MG63 (cell line): ENCODE results near the gene RASGRF1. TPM values are rescaled to one million over a fixed set of nuclear protein-coding genes. Genes with fewer than 3 reads are reported as not detected.

Source experiments
- DNase-seq: peaks from one replicate; pipeline ENCODE4 v3.0.0-alpha.2; 2020
- H3K27me3 ChIP-seq: fragments of 250-450 bp; sonication (Bioruptor Pico); 2 replicates; pipeline ENCODE4 v1.5.1; 2020; ENCODE audit warnings: mild to moderate bottlenecking, moderate library complexity
- H3K36me3 ChIP-seq: fragments of 250-450 bp; sonication (Bioruptor Pico); 2 replicates; pipeline ENCODE4 v1.5.1; 2020; ENCODE audit warnings: mild to moderate bottlenecking, moderate library complexity
- H3K4me3 ChIP-seq: fragments of 250-450 bp; sonication (Bioruptor Pico); 2 replicates; pipeline ENCODE4 v1.5.1; 2020; ENCODE audit warnings: mild to moderate bottlenecking, moderate library complexity
- H3K9me3 ChIP-seq: fragments of 250-450 bp; sonication (Bioruptor Pico); 2 replicates; pipeline ENCODE4 v1.5.1; 2020; ENCODE audit warnings: mild to moderate bottlenecking, moderate library complexity
- total RNA-seq: library from RNA; depleted of rRNA; stranded (reverse); fragments of >200 nt; shearing (Covaris generic); gene quantifications from 2 replicates; pipeline ENCODE4 v1.2.3, GENCODE V29; 2014; ENCODE audit warnings: low replicate concordance

RASGRF1 gene
- total RNA-seq, 1 experiment from 2014 or later = not detected

GRCh38 chr15:79060175-79060574, 30.4 kb downstream of the RASGRF1 start:
- Histone ChIP-seq H3K9me3 (no peaks in the 10 kb centered on the region), H3K36me3 (no peaks in the 10 kb centered on the region), H3K4me3 (no peak overlapping the region), H3K27me3 (no peaks in the 10 kb centered on the region; the same call in none of the 2 replicates)
- DNase-seq = no peak

- DNase-seq = no peak
- no peaks in the 10 kb centered on the region for H3K36me3 ChIP-seq
- no peaks in the 10 kb centered on the region; the same call in none of the 2 replicates for H3K27me3 ChIP-seq
- no peaks in the 10 kb centered on the region for H3K9me3 ChIP-seq
- H3K4me3 ChIP-seq = no peak overlapping the region
These were observed 31.5 kb downstream of the RASGRF1 start for GRCh38 chr15:79059081-79059572.

GRCh38 chr15:79058260-79058850, 32.2 kb downstream of the RASGRF1 start:
- H3K36me3 ChIP-seq = no peaks in the 10 kb centered on the region
- H3K4me3 ChIP-seq = no peak overlapping the region
- no peaks in the 10 kb centered on the region; the same call in none of the 2 replicates for H3K27me3 ChIP-seq
- H3K9me3 ChIP-seq = no peaks in the 10 kb centered on the region
- DNase-seq = no peak

GRCh38 chr15:79057050-79057449, 33.5 kb downstream of the RASGRF1 start:
- Histone ChIP-seq H3K27me3 (no peaks in the 10 kb centered on the region; the same call in 1 of the 2 replicates), H3K9me3 (no peaks in the 10 kb centered on the region), H3K4me3 (no peak overlapping the region), H3K36me3 (no peaks in the 10 kb centered on the region)
- no peak for DNase-seq

- no peak for DNase-seq
- H3K4me3 ChIP-seq = no peak overlapping the region
- no peaks in the 10 kb centered on the region for H3K36me3 ChIP-seq
- no peaks in the 10 kb centered on the region; the same call in 1 of the 2 replicates for H3K27me3 ChIP-seq
- H3K9me3 ChIP-seq = no peaks in the 10 kb centered on the region
These were observed 36.2 kb downstream of the RASGRF1 start for GRCh38 chr15:79054350-79054749.

GRCh38 chr15:79053894-79054293, 36.7 kb downstream of the RASGRF1 start:
- H3K4me3 ChIP-seq = no peak overlapping the region
- DNase-seq = no peak
- no peaks in the 10 kb centered on the region for H3K9me3 ChIP-seq
- H3K27me3 ChIP-seq = no peaks in the 10 kb centered on the region; the same call in 1 of the 2 replicates
- H3K36me3 ChIP-seq = no peaks in the 10 kb centered on the region

GRCh38 chr15:79051941-79052731, 38.4 kb downstream of the RASGRF1 start:
- H3K4me3 ChIP-seq = no peak overlapping the region
- no peak for DNase-seq
- no peaks in the 10 kb centered on the region for H3K36me3 ChIP-seq
- no peaks in the 10 kb centered on the region for H3K9me3 ChIP-seq
- H3K27me3 ChIP-seq = no peaks in the 10 kb centered on the region

- no peaks in the 10 kb centered on the region for H3K36me3 ChIP-seq
- DNase-seq = no peak
- no peaks in the 10 kb centered on the region for H3K27me3 ChIP-seq
- no peak overlapping the region for H3K4me3 ChIP-seq
- H3K9me3 ChIP-seq = no peaks in the 10 kb centered on the region
These were observed 39.6 kb downstream of the RASGRF1 start for GRCh38 chr15:79051029-79051428.

GRCh38 chr15:79050341-79050740, 40.2 kb downstream of the RASGRF1 start:
- Histone ChIP-seq H3K27me3 (no peaks in the 10 kb centered on the region), H3K36me3 (no peaks in the 10 kb centered on the region), H3K9me3 (no peaks in the 10 kb centered on the region), H3K4me3 (no peak overlapping the region)
- DNase-seq = no peak

- no peaks in the 10 kb centered on the region for H3K9me3 ChIP-seq
- H3K4me3 ChIP-seq = no peak overlapping the region
- DNase-seq = no peak
- no peaks in the 10 kb centered on the region for H3K27me3 ChIP-seq
- H3K36me3 ChIP-seq = no peaks in the 10 kb centered on the region
These were observed 41.2 kb downstream of the RASGRF1 start for GRCh38 chr15:79049416-79049815.

GRCh38 chr15:79047676-79048439, 42.7 kb downstream of the RASGRF1 start:
- Histone ChIP-seq H3K36me3 (no peaks in the 10 kb centered on the region), H3K9me3 (peaks cover 6% of the 10 kb centered on the region; the same call in 1 of the 2 replicates), H3K4me3 (no peak overlapping the region), H3K27me3 (no peaks in the 10 kb centered on the region)
- no peak for DNase-seq

GRCh38 chr15:79046691-79047404, 43.7 kb downstream of the RASGRF1 start:
- Histone ChIP-seq H3K27me3 (no peaks in the 10 kb centered on the region), H3K4me3 (no peak overlapping the region), H3K9me3 (peaks cover 9% of the 10 kb centered on the region; the same call in 1 of the 2 replicates), H3K36me3 (no peaks in the 10 kb centered on the region)
- DNase-seq = no peak

- H3K27me3 ChIP-seq = no peaks in the 10 kb centered on the region
- H3K4me3 ChIP-seq = no peak overlapping the region
- DNase-seq = no peak
- H3K36me3 ChIP-seq = no peaks in the 10 kb centered on the region
- peaks cover 9% of the 10 kb centered on the region; the same call in 1 of the 2 replicates for H3K9me3 ChIP-seq
These were observed 45.5 kb downstream of the RASGRF1 start for GRCh38 chr15:79045041-79045440.

GRCh38 chr15:79042213-79042928, 48.2 kb downstream of the RASGRF1 start:
- DNase-seq = no peak
- no peaks in the 10 kb centered on the region for H3K36me3 ChIP-seq
- H3K27me3 ChIP-seq = no peaks in the 10 kb centered on the region
- no peak overlapping the region for H3K4me3 ChIP-seq
- H3K9me3 ChIP-seq = peaks cover 9% of the 10 kb centered on the region; the same call in 1 of the 2 replicates

- no peaks in the 10 kb centered on the region for H3K27me3 ChIP-seq
- peaks cover 9% of the 10 kb centered on the region; the same call in 1 of the 2 replicates for H3K9me3 ChIP-seq
- H3K4me3 ChIP-seq = no peak overlapping the region
- H3K36me3 ChIP-seq = no peaks in the 10 kb centered on the region
- no peak for DNase-seq
These were observed 48.9 kb downstream of the RASGRF1 start for GRCh38 chr15:79041601-79042168.
